Activated B cell treated with CpG ODN at 0.5 μM for 24 hours (primary cell): Measurements from ENCODE around the gene ARHGEF17. TPM values are rescaled to one million over a fixed set of nuclear protein-coding genes. Genes with fewer than 3 reads are reported as not detected.

Experiments
- ATAC-seq: fragments of 200-7000 bp; cut with Tn5 transposase; one replicate; pipeline ENCODE4 v1.10.0; 2021; ENCODE audit warnings: low read depth, mild to moderate bottlenecking, moderate library complexity
- CTCF ChIA-PET: fragments of 350-600 bp; sonication (Branson Sonifier 250); formaldehyde crosslinking; loops from one replicate; lab custom pipeline; 2021; ENCODE audit warnings: antibody characterized with exemption; lab: Charles Lee
- POLR2A ChIA-PET: fragments of 350-600 bp; sonication (Branson Sonifier 250); formaldehyde crosslinking; loops from one replicate; lab custom pipeline; 2021; ENCODE audit warnings: antibody characterized with exemption; lab: Charles Lee
- DNase-seq: peaks from one replicate; pipeline ENCODE4 v3.0.0; 2022
- H3K27ac Mint-ChIP-seq: one replicate; pipeline ENCODE4 v1.8.0; 2020; ENCODE audit warnings: mixed read lengths
- H3K27me3 Mint-ChIP-seq: one replicate; pipeline ENCODE4 v1.8.0; 2021; ENCODE audit warnings: mixed read lengths
- H3K36me3 Mint-ChIP-seq: one replicate; pipeline ENCODE4 v1.8.0; 2021; ENCODE audit warnings: low read depth, mixed read lengths
- H3K4me1 Mint-ChIP-seq: one replicate; pipeline ENCODE4 v1.8.0; 2021; ENCODE audit warnings: mixed read lengths
- H3K4me3 Mint-ChIP-seq: one replicate; pipeline ENCODE4 v1.8.0; 2020; ENCODE audit warnings: mild to moderate bottlenecking, mixed read lengths
- H3K9me3 Mint-ChIP-seq: one replicate; pipeline ENCODE4 v1.8.0; 2020; ENCODE audit warnings: mixed read lengths
- CTCF ChIP-seq: fragments of 200-600 bp; IDR thresholded peaks from one replicate; pipeline ENCODE4 v1.8.0; 2022; ENCODE audit warnings: antibody characterized with exemption, mild to moderate bottlenecking
- intact Hi-C: fragments of 100-400 bp; cut with micrococcal nuclease; formaldehyde crosslinking; loops from one replicate; pipeline ENCODE4 v1.15.1; 2024
- total RNA-seq: library from RNA; stranded (reverse); gene quantifications from 2 replicates; pipeline ENCODE4 v1.2.3, GENCODE V29; 2022

Gene ARHGEF17
- total RNA-seq, 1 donor from 2014 or later, result 0.02 TPM

- Mint-ChIP-seq H3K36me3 (peaks cover 67% of the 10 kb centered on the region), H3K27me3 (no peaks in the 10 kb centered on the region), H3K4me1 (no peaks in the 10 kb centered on the region), H3K9me3 (no peaks in the 10 kb centered on the region), H3K27ac (no peak overlapping the region), H3K4me3 (no peak overlapping the region)
- DNase-seq (no peak), ATAC-seq (no peak)
- ChIA-PET CTCF (interaction anchor here (0.9 kb wide), 1 partner anchor 216 kb away, joined by 4 read pairs; no protein-coding TSS in a partner anchor), POLR2A (no interaction called here)
- no peak for TF ChIP-seq CTCF
- intact Hi-C loops, result no loop called here
Observed at GRCh38 chr11:73409431-73409830, 101.4 kb downstream of the ARHGEF17 start.

- peaks cover 4% of the 10 kb centered on the region for H3K4me1 Mint-ChIP-seq
- H3K27ac Mint-ChIP-seq, result peak overlapping the region; percentile 63
- ATAC-seq (no peak), DNase-seq (no peak)
- H3K4me3 Mint-ChIP-seq, result no peak overlapping the region
- POLR2A ChIA-PET, result interaction anchor here (1.0 kb wide), 1 partner anchor 34 kb away, joined by 6 read pairs; no protein-coding TSS in a partner anchor
- no peak for TF ChIP-seq CTCF
- no peaks in the 10 kb centered on the region for H3K27me3 Mint-ChIP-seq
- intact Hi-C loops, result no loop called here
- CTCF ChIA-PET, result interaction anchor here (1.2 kb wide), 1 partner anchor 60 kb away, joined by 3 read pairs; no protein-coding TSS in a partner anchor
- H3K9me3 Mint-ChIP-seq, result no peaks in the 10 kb centered on the region
- peaks cover 61% of the 10 kb centered on the region for H3K36me3 Mint-ChIP-seq
Observed at GRCh38 chr11:73410627-73411026, 102.6 kb downstream of the ARHGEF17 start.

GRCh38 chr11:73411031-73411430 lies 103.0 kb downstream of the ARHGEF17 start:
- H3K36me3 Mint-ChIP-seq, result peaks cover 59% of the 10 kb centered on the region
- H3K27ac Mint-ChIP-seq, result peak overlapping the region; percentile 63
- intact Hi-C loops, result no loop called here
- ATAC-seq, result no peak
- no peaks in the 10 kb centered on the region for H3K9me3 Mint-ChIP-seq
- no peak for TF ChIP-seq CTCF
- no peak overlapping the region for H3K4me3 Mint-ChIP-seq
- no peak for DNase-seq
- POLR2A ChIA-PET, result interaction anchor here (1.0 kb wide), 1 partner anchor 34 kb away, joined by 6 read pairs; no protein-coding TSS in a partner anchor
- peaks cover 4% of the 10 kb centered on the region for H3K4me1 Mint-ChIP-seq
- H3K27me3 Mint-ChIP-seq, result no peaks in the 10 kb centered on the region
- CTCF ChIA-PET, result interaction anchor here (1.2 kb wide), 1 partner anchor 60 kb away, joined by 3 read pairs; no protein-coding TSS in a partner anchor

GRCh38 chr11:73412308-73412707 lies 104.2 kb downstream of the ARHGEF17 start:
- H3K36me3 Mint-ChIP-seq, result peaks cover 49% of the 10 kb centered on the region
- DNase-seq, result no peak
- H3K4me1 Mint-ChIP-seq, result peaks cover 4% of the 10 kb centered on the region
- no peaks in the 10 kb centered on the region for H3K27me3 Mint-ChIP-seq
- TF ChIP-seq CTCF, result no peak
- no peak overlapping the region for H3K27ac Mint-ChIP-seq
- CTCF ChIA-PET, result interaction anchor here (0.7 kb wide), 1 partner anchor 61 kb away, joined by 3 read pairs; no protein-coding TSS in a partner anchor
- ATAC-seq, result no peak
- POLR2A ChIA-PET, result interaction anchor here (0.5 to 0.6 kb wide), 2 partner anchors 17 to 185 kb away, joined by 3 read pairs; no protein-coding TSS in a partner anchor
- no peak overlapping the region for H3K4me3 Mint-ChIP-seq
- H3K9me3 Mint-ChIP-seq, result no peaks in the 10 kb centered on the region
- intact Hi-C loops, result no loop called here

GRCh38 chr11:73413256-73413655 lies 105.2 kb downstream of the ARHGEF17 start:
- intact Hi-C loops, result no loop called here
- Mint-ChIP-seq H3K27ac (no peak overlapping the region), H3K9me3 (no peaks in the 10 kb centered on the region), H3K4me1 (peaks cover 4% of the 10 kb centered on the region), H3K4me3 (no peak overlapping the region), H3K36me3 (peaks cover 45% of the 10 kb centered on the region), H3K27me3 (no peaks in the 10 kb centered on the region)
- DNase-seq, result no peak
- ChIA-PET POLR2A (no interaction called here), CTCF (interaction anchor here (1.2 kb wide), 1 partner anchor 9 kb away, joined by 4 read pairs; no protein-coding TSS in a partner anchor)
- TF ChIP-seq CTCF, result no peak
- no peak for ATAC-seq
